Right lobe of liver (tissue), 4 donors: ENCODE results near the gene DBH.

Experiments
- POLR2A ChIP-seq: fragments of 450-650 bp; IDR thresholded peaks from one replicate; pipeline ENCODE4 v1.6.1; 2017; ENCODE audit warnings: antibody characterized with exemption, mild to moderate bottlenecking
- TF ChIP-seq, protein P1 (sequence below), 4 donors: fragments of 200-600 bp in 3 of 4; fragments of 450-650 bp in 1 of 4; IDR thresholded peaks; one replicate each; pipeline versions ENCODE4 v1.5.1 to v1.8.0; 2016 to 2022; ENCODE audit warnings: antibody characterized with exemption in 4 of 4, mild to moderate bottlenecking in 2 of 4
- donor health status: DM: no; HTN: no; CAD: no.
- donor health status: DM: no; HTN: no; CAD: no.
- donor health status: DM: no; HTN: yes; CAD: no.

DNA sequence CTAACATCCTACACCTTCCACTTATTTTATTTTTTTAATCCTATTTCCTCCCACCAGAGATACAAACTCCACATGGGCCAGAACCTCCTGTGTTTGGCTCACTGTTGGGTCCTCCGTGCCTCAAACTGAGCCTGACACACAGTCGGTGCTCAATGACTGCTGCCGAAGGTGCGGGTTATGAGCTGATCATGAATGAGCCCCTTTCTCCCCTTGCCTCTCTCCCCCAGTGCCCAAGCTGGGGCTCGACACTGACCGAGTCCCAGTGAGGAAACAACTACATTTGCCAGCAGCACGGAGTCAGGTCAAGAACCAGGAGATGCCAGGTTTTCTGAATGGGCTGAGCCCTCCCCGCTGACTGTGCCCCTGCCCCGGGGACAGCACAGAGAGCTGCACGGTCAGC lies 57.0 kb downstream of the DBH start:
- TF ChIP-seq, protein P1, sequence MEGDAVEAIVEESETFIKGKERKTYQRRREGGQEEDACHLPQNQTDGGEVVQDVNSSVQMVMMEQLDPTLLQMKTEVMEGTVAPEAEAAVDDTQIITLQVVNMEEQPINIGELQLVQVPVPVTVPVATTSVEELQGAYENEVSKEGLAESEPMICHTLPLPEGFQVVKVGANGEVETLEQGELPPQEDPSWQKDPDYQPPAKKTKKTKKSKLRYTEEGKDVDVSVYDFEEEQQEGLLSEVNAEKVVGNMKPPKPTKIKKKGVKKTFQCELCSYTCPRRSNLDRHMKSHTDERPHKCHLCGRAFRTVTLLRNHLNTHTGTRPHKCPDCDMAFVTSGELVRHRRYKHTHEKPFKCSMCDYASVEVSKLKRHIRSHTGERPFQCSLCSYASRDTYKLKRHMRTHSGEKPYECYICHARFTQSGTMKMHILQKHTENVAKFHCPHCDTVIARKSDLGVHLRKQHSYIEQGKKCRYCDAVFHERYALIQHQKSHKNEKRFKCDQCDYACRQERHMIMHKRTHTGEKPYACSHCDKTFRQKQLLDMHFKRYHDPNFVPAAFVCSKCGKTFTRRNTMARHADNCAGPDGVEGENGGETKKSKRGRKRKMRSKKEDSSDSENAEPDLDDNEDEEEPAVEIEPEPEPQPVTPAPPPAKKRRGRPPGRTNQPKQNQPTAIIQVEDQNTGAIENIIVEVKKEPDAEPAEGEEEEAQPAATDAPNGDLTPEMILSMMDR (IDR thresholded peaks at IDR 0.05), result no peak
- TF ChIP-seq POLR2A, result no peak
